Activated gamma-delta T cell treated with anti-CD3 and anti-CD28 coated beads, Interleukin-2, amount 50 U/mL, for 16 hours (primary cell): ENCODE measurements around the gene CYTH1.

Experiments used
- DNase-seq: peaks from one replicate; pipeline ENCODE4 v3.0.0-alpha.2; 2020; ENCODE audit warnings: low read depth

CYTH1 gene, protein sequence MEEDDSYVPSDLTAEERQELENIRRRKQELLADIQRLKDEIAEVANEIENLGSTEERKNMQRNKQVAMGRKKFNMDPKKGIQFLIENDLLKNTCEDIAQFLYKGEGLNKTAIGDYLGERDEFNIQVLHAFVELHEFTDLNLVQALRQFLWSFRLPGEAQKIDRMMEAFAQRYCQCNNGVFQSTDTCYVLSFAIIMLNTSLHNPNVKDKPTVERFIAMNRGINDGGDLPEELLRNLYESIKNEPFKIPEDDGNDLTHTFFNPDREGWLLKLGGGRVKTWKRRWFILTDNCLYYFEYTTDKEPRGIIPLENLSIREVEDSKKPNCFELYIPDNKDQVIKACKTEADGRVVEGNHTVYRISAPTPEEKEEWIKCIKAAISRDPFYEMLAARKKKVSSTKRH

DNA sequence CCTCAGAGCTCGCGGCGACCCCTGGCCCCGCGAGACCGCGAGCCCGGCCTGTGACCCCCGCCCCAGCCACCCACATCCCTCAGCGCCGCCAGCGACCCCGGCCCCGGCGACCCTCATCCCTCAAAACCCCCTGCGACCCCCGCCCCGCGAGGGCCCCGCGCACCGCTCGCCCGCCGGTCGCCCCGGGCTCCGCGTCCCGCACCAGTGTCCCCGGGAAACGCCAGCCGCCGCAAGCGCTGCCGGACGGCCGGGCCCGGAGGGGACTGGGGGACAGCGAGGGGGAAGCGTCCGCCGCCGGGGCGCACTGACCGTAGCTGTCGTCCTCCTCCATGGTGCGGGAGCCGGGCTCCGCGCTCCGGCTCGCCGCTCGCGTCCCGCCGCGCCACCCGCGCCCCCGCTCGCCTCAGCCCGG lies at the start of gene CYTH1:
CYTH1 (minus strand) TSS at position 381 of the 412 bp plus-strand sequence; CDS start at position 331, 50 bp downstream.
- DNase-seq = no peak

DNA sequence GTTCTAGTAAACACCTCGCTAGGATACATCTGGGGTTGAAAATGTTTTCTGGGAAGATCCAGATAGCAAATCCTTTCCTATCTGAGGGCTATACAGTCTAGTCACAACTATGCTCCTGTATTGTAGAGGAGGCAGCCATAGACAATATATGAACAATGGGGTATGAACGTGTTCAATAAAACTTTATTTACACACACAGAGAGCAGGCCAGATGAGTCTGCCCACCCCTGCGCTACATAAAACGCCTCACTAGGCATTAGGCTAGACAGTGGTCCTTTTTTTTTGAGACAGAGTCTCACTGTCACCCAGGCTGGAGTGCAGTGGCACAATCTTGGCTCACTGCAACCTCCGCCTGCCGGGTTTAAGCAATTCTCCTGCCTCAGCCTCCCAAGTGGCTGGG lies 47.4 kb upstream of the CYTH1 start:
- DNase-seq = no peak

DNA sequence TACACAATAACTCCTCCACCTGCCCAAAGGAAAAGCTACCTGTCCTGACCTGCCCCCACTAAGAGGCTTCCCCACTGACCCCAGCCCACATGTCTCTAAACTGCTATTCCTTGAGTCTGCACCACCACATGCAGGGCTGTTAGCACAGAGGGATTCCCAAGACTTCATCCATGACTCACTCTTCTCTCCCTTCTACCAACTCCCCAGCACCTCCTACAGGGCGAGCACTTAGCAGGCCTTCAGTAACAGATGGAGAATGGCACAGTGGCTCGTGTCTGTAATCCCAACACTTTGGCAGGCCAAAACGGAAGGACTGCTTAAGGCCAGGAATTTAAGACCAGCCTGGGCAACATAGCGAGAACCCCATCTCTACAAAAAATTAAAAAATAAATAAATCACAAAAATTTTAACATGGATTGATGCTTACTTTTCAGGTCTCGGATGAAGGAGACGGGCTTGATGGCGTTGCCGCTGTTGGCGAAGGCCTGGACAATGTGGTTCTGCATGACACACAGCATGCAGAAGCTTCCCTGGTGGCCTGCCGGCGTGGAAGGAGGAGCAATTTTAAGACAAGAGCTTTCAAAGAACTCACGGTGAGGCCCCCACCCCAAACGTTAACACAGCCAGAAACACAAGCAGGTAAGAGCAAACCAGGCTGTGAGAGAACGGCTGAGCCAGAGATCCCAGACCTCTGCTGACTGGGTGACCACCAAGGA lies 46.6 kb upstream of the CYTH1 start:
- DNase-seq = no peak

DNA sequence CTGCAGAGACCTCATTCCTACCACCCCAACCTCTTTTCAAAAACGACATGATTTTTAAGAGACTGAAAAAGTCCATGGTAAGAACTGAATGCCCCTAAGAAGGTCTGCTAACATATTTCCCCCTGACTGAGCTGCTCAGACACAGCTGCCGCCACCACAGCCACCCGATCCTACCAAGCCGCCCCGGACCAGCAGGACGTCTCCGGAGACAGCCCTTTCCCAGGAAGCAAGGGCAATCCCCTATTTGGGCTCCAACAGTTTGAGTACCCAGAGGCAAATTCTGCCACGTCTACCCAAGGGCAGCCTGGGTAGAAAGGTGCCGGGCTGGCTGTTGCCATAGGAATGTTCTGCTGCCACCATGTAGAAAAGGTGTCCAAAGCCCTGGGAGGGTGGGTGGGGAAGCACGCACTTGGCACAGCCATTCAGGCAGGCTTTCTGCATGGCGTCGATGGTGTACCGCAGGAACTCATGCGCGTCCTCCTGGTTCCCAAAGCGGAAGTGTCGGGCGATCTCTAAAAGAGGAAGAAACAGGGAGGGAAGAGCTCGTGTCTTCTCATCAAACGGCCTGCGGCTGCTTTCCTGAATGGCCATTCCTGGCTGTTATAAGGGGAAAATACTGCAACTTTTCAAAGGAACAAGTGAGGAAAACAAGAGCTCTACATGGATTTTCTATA lies 44.9 kb upstream of the CYTH1 start:
- DNase-seq = no peak

DNA sequence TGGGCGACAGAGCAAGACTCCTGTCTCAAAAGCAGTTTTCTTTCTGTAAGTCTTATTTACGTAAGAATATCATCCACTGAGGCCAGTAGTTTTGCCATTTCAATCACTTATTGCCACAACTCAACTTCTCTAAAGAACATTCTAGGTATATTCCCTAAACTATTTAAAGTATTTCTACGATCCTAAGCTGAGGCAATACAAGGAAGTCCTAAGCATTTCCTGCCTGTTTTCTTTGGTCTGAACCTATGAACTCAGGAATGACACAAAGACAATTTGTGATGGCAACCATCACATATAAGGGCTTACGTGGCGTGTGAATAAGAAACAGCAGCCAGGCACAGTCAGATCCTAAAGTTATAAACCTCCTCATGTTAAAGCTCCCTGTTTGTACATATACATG lies 44.3 kb upstream of the CYTH1 start:
- DNase-seq = no peak

DNA sequence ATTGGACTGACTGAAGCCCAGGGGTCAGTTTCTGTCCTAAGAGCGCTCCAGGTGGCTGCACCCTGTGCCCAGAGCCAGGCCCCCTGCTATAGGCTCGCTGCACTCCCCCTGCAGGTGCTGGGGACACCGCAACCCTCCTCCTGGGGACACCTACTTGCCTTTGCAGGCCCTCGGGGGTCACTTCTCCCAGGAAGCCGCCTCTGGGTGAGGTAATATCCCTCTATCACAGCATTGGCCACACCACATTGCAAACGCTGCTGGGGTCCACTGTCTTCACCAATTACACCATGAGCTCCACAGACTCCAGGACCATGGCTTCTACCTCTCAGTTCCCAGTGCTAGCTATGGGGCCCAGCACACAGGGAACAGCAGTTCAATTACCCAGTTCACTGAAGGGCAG lies 43.6 kb upstream of the CYTH1 start:
- DNase-seq = no peak

DNA sequence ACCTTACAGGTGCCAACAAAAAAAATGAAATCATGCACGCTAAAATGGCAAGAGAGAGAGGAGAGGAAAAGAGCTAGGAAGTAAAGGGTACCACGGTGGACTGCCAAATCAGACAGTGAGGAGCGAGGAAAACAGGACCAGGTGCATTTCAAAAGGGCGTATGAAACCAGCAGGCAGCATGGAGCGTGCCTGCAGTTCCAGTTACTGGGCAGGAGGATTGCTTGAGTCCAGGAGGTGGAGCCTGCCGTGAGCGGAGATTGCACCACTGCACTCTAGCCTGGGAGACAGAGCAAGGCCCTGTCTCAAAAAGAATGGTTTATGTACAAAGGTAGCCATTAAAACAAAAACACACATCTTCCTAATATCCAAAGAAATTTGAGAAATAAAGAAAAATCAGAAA lies 42.2 kb upstream of the CYTH1 start:
- no peak for DNase-seq

DNA sequence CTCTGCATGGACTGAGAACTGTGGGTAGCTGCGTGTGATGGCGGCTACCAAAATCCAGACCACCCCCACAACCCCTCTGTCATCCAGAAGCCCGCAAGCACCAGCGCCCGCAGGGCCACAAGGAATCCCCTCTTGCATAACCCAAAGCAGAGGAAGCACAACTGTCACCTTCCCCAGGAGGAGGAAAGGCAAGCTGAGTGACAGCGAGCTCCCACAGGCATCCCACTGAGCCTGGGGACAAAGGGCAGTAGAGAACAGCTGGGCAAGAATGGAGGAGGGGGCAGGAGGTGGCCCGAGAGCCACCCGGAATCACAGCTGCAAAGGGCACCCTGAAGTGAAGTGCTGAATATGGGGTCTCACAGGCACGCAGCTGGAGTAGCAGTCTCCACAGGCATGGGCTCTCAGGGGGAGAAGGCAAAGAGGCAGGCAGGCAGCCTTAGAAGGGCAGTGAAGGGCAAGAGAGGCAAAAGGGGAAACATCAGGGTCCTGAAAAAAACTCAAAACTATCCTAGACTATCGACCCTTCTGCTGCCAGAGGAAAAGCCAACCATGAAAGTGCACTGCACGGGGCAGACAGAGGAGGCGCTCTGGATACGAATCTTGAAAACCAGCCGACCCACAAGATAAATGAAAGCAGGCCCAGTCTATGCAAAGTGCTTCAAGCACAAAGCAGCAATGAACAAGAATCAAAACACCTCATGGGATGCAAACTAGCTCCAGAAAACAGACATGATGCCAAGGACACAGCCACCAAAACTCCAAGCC lies 41.4 kb upstream of the CYTH1 start:
- DNase-seq = no peak

DNA sequence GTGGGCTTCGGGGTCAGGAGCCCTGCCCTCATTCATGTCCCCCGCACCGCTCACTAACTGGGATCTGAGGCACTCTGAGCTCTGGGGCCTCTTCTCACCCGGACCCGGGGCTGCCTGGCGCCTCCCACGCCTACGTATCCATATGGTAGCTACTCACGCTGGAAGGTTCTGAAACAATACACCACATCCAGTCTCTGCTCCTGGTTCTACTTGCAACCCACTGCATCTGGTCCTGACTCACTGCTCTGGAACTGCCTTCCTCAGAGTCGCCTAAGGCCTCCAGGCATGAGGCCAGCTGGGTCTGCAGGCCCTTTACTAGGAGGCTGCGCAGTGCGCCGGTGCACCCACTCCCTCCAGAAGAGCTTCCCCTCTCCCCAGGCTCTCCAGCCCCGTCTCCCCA lies 40.5 kb upstream of the CYTH1 start:
- no peak for DNase-seq

DNA sequence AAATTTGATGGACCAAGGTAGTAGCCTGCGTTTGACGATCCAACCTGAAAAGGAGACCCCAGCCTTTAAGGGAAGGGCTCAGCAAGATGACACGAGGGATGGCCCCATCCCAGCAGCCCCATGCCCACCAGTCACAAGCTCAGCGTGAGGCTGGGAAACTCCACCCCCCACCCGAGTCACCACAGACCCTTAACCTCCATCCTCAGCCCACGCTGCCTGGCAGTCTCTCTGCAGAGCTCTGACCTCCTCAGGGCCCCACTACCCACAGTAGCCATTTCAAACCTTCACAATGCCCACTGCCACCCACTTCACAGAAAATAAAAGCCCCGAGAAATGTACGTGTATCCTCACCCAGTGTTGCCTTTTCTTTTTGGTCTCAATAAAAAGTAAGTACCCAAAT lies 39.9 kb upstream of the CYTH1 start:
- DNase-seq = no peak

DNA sequence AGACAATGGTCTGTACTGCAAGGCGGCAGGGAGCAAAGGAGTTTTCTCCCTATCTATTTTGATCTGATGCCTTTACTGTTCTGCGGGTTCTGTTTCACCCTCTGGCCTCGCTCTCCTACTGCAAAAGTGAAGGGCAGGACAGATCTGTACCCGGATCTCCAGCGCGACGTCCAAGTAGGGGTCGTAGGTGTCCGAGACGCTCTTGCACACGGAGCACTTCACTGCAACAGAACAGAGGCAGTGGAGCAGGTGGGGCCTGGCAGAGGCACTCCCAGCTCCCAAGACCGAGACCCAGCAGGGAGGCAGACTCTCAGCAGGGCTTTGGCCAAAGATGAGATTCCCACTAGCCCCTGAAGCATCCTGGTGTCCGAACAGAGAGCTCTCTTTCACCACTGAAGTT lies 38.8 kb upstream of the CYTH1 start:
- DNase-seq = no peak

DNA sequence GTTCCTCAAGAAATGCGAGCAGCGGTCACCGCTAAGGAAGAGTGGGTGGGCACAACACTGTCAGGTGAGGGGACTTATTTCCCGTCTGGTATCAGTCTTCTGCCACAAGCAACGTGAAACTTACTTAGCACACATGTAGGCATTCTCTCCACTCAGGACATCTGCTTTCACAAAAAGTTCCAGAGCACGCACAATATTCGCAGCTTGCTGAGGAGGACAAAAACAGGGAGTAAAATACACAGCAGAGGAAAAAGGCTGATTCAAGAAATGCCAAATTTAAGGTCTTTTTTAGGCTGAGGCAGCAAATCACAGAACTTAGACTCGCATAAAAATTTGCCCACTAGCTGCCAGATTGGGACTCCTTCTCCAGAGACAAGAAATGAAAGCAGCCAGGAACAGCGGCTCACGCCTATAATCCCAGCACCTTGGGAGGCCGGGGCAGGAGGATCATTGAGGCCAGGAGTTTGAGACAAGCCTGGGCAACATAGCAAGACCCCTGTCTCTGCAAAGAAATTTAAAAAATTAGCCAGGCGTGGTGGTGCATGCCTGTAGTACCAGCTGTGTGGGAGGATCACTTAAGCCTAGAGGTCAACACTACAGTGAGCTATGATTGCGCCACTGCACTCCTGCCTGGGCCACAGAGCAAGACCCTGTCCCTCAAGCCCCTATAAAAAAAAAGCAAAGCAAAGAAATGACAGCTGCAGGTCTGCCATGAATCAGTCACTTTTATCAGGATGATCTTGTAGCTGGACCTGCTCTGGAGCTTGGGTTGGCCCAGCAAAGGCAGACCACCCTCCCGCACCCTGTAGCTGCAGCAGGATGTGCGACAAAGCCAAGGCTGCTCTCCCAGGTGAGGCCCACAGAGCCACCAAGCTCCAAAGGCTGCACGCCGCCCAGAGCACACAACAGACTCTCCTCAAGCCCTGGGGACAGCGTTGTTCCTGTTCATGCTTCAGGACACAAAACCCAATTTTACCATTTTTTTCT lies 38.0 kb upstream of the CYTH1 start:
- no peak for DNase-seq

DNA sequence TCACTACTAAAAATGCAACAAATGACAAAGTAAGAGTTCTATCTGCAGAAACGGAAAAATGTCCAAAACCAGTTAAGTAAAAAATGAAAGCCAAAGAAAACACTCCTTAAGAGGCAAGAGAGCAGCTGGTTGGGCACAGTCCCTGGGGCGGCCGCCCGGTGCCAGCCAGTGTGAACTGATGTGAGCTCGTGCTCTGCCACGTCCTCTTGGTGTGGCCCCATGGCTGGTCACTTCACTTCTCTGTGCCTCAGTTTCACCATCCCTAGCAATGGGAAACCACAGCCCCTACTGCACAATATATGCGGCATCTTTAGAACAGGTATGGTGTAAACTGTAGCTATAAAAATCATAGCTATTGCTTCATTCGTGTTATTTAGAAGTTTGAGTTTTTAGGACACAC lies 37.3 kb upstream of the CYTH1 start:
- no peak for DNase-seq

DNA sequence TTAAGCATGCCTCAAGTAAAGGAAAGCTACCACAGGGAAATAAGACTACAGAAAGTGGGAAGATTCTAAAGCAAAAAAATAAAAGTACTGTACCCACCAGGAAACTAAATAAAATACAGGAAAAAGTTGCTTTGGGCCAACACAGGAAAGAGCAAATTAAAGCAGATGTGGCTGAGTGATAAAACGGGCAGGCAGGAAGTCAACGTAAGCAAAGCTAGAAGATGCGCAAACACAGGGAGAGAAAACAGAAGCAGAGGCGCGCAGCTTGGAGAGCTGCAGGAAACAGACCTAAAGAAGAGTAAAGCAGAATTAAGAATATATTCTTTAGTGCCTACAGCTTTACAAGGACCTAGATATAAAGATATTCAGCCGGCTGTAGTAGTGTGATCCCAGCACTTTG lies 36.9 kb upstream of the CYTH1 start:
- DNase-seq = peak; percentile 29

DNA sequence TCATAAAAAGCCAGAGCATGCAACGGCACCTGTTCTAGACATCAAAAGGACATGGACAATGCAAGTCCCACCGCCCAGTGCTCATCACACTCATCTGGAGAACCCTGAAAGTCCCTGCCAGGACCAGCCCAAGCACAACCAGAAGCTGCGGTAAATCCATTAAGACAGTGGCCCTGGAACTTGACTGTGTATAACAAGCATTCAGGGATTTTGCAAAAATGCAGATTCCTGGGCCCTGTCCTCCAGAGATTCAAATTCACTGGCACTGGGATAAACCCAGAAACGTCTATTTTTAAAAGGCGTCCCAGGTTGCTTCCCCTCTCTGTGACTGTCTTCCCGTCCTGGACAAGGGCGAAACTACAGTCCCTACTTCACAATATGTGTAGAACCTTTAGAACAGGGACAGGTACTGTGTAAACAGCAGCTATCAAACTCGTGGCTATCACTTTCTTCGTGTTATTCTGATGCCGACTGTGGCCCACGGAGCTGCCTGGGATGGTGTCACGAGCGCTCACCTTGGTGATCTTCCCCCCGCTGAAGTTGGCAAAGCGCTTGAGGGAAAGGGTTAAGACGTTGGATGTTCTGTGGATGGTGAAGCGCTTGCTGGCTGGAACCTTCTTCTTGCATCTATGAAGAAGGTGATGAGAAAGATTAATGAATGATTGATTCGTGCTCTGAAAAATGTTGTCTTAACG lies 36.2 kb upstream of the CYTH1 start:
- no peak for DNase-seq

DNA sequence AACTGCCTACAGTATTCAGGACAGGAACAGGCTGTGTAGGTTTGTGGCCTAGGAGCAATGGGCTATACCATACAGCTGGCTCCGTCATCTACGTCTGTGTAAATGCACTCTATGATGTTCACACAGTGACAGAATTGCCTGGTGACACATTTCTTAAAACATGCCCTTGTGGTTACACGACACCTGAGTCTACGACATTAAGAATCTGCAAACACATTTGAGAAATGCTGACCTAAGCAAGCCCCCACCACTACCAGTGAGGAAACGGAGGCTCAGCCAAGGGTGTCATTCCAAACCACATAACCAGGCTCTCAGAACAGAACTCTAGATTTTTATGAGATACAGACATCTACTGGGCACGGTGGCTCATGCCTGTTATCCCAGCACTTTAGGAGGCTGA lies 35.0 kb upstream of the CYTH1 start:
- DNase-seq = peak; percentile 61

DNA sequence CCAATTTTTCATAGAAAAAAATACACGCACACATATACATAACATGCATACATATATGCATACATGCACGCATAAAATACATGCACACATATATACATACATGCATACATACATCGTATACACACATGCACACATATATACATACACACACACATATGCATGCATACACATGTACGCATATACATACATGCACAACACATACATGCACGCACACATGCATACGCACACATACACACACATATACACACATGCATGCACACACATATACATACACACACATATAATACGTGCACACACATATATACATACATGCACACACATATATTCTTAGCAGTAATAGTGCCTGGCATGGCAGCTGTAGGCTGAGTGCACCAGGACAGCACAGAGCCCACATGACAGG lies 33.6 kb upstream of the CYTH1 start:
- DNase-seq = no peak

DNA sequence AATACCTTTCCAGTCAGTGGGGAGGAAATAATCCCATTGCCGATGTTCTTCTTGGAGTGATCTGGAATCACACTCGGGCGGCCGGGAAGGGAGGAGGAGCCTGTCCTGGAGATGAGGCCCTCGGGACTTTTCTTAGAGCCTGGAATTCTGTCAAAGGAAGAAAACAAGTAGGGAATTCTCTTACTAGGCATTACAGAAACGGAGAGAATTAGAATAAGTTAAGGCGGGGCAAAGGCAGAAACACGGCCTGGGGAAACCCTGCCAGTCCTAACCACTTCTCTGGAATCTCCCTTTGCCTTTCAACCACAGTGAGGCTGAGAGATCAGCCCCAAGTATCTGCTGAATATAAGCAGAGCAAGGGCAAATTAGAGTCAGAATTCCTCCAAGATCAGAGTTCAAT lies 30.8 kb upstream of the CYTH1 start:
- DNase-seq = no peak

DNA sequence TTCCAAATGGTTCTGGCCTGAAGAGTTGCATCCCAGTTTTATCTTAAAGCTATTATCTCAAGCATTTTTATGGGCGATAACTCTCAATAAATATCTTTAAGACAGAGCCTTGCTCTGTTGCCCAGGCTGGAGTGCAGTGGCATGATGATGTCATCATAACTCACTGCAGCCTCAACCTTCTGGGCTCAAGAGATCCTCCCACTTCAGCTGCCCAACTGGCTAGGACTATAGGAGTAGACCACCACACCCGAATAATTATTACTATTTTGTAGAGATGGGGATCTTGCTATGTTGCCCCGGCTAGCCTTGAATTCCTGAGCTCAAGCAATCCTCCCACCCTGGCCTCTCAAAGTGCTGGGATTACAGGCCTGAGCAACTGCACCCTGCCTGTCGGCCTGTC lies 26.1 kb upstream of the CYTH1 start:
- DNase-seq = no peak

DNA sequence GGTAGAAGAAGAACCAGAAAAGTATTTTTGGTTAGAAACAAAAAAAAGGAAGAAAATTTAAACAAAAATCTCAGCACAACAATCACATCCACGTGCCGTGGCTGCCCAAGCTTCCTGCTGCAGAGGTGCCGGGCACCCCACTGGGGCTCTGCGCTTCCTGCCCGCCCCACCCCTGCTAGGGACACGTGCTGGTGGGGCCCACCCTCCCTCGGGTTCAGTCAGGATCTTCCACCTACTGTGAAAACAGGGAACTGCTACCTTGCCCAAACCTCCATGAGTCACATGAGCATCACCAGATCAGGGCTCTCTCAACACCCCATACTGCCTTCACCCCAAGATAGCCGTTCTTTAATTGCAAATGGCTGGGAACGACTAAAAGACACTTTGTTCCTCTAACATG lies 24.4 kb upstream of the CYTH1 start:
- peak; percentile 46 for DNase-seq

DNA sequence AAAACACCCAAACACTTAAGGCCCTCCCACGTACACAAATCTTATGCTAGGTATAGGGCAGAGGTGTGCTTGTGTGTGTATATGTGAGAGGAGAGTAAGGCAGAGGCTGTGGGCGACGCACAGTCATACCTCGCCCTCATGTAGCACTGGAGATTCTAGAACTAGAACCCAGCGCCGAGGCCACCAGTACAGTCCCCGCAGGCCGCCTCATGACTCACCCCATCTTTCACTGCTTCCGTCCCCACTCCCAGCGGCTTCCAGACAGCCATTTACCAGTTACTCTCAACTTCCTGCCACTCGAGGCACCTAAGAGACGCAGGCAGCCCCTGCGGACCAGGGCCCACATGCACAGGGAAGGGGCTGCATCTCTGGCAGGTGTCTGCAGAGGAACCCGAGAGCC lies 23.2 kb upstream of the CYTH1 start:
- peak; percentile 47 for DNase-seq
